ENCODE results near the gene GMCL1.
"Not testable (repeated sequence)": the region's sequence is repeated elsewhere in the genome, so short reads cannot be mapped to it uniquely, and the experiment has no call there.

GMCL1 gene

DNA sequence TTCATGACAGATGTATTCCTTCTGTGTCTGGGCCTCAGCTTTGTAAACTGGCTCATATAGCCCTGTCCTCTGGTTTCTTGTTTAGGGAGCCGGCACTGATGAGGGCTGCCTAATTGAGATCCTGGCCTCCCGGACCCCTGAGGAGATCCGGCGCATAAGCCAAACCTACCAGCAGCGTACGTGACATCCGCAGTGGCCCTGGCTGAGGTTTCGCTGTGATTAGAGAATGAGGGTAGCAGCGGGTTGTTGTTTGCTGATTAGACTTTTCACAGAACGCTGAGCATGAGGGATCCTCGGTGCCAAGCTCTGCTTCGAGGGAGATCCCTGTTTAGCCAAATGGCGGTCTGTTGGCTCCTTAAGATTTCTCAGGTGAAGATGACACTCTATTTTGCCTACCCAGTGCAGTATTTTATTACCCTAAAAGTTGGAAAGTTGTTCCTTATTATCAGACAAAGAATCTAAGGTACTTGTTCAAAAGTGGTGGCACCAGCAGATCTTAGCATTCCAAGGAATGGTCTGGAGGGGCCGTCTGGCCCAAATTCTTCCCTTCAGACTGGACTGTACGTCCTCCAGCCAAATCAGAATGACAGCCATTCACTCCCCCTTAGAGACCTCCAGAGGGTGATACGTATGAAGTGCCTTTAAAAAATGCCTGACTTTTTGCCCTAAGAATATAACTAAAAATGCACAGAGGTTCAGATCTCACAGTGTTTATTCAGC lies 21.5 kb upstream of the GMCL1 start:
- DNase-seq = no peak

DNA sequence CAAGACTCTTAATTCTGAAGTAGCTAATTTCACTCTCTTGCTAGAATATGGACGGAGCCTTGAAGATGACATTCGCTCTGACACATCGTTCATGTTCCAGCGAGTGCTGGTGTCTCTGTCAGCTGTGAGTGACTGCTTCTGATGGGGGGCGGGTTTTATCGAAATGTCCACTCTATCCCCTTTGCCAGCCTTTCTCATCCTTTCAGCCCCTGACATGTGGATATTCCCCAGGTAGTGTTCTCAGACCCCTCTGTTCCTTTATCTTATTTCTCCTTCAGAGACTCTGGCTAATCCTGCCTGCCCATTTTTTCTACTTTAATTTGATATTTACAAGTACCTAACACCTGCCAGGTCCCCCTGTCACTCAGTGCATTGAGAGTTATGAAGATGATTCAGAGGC lies 18.9 kb upstream of the GMCL1 start:
- DNase-seq = no peak

DNA sequence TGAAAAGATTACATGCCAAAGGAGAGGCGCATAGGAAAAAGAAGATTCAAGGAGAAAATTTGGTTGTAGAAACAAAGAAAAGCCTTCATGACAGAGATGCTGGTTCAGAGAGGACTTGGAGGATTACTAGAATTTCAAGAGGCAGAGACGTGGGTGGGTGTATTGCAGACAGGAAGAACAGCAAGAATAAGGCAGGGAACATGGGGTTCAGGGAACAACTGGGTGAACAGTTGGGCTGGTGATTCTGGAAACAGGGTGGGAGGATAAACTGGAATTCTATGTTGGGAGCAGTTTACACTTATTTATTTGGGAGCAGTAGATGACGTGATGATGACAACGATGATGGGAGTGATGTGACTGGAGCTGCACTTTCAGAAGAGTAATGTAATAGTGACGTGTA lies 18.4 kb upstream of the GMCL1 start:
- no peak for DNase-seq

DNA sequence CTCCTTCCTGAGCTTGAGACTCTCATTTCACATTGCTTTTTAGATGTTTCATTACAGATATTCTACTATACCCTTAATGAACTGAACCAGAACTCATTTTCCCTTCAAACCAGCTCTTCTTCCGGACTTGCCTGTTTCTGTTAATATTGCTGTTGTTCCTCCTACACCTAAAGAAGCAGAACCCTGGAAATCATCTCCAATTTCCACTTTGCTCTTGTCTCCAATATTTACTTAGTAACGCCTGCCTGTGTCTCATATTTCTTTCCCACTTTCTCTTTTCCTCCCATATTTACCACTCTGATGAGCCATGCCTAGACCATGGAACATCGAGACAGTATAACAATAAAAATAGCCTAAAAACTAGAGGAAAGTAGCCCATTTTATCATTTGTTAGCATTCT lies 17.9 kb upstream of the GMCL1 start:
- no peak for DNase-seq

DNA sequence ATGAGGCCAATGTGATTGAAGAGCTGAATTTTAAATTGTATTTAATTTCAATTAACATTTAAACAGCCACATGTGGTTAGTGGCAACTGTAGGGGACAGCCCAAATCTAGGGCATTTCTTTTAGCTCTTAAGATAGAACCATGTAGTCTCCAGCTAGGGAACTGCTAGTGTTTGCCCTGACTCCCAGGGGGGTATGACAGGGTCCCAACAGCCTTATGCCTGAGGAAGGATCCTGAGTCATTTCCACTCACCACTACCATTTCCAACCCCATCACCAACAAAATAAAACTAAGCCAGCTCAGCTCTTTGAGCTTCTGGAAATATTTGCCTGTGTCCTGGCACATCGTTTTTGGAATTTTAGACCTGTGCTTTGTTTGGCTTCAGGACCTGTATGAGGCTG lies 13.7 kb upstream of the GMCL1 start:
- no peak for DNase-seq

DNA sequence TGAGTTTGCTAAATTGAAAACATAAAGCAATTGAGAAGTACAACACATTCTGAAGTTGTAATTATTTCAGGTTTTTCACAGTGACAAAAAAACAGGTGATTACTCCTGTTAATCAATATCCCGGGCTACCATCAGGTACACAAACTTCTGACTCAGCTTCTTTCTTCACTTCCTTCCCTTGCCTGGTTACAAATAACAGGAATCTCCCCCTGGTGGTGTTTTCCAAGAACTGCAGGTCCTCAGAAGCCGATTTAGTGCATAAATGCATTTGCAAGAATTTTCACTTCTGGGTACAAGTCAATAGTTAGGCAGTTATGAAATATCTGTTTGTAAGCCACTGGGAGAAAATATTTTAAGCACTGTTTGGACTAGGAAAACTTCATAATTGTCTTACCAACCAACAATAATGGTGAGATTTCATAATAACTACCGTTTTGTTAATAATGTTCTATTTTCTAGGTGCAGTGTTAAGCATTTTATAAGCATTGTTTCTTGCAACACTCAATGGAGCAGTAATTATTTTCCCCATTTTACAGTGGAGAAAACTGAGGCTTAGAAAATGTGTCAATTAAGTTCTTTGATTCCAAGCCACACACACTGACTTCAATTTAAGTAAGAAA lies 12.4 kb upstream of the GMCL1 start:
- DNase-seq = peak; percentile 54

DNA sequence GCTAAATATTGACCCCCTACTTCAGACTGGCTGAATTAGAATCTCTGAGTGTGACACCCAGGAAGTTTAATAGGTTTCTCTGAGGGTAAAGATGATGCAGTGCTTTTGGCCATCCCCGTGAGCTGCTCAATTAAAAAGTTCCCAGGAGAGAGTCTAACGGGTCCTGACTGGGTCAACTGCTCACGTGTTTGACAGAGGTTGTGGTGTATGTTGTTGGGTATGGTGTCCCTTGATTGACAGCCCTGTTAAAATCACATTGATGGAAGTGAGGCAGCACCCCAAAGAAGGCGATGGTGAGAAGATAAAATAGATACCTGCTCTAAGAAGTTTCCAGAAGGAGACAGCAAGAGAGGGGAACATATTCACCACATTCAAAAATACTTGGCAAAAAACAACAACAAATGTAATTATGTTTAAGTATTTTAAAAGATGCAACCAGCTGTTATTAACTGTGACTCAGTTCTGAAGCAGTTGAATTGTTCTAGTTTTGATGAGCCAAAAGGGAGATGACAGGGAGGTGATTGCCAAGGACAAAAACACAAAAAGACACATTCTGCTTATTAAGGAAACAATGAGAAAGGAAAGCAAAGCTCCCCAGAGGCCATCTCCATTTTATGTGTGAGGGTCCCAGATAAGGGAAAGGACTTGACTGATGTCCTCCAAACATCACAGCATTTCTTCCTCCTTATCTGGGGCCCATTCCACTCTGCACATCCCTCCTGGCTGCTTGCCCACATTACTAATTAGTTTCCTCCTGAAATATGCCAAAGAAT lies 11.5 kb upstream of the GMCL1 start:
- no peak for DNase-seq

DNA sequence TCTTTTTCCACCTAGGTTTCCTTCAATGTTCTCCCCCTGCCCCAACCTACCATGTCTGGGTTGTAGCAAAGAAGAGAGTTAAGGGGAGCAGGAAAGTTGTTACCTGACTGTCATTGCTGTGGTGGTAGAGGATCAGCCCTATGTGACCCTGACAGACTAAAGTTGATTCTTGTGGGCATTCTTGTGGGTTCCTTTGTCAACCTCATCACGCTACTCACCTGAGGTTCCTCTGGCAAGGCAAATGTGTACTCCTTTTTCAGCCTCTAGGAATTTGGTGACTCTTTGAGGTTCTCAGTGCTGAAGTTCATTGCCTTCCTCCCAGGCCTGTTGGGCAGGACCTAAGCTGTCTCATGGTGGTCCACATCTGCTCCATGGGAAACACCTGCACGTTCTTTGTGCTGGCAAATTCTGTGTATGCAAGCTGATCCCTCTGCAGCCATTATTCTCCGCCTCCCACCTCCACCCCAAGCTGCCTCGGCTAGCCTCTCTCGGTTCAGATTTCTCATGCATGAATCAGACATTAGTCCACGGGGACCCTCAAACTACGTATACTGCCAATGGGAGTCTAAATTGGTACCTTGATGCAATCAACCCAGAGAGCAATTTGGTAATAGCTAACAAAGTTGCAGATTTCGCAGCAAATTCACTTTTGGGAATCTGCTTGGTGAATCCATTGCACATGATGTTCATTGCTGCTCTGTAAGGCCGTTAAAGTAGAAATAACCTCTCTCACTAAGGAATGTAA lies 1.5 kb upstream of the GMCL1 start:
- DNase-seq = no peak

DNA sequence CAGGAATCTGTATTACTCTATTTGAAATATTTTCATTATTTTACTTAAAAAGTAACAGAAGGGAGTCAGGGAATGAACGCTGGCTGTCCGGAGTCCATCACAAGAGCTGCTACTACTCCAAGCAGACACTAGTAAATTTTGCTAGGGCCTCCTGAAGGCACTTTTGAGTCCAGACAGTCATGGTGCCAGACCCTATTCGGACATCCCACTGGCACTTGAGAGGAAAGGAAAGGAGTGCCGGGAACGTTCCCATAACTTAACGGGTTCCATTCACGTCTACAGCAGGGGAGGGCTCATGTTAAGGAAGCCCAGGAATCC lies 563 bp upstream of the GMCL1 start:
- DNase-seq = no peak

DNA sequence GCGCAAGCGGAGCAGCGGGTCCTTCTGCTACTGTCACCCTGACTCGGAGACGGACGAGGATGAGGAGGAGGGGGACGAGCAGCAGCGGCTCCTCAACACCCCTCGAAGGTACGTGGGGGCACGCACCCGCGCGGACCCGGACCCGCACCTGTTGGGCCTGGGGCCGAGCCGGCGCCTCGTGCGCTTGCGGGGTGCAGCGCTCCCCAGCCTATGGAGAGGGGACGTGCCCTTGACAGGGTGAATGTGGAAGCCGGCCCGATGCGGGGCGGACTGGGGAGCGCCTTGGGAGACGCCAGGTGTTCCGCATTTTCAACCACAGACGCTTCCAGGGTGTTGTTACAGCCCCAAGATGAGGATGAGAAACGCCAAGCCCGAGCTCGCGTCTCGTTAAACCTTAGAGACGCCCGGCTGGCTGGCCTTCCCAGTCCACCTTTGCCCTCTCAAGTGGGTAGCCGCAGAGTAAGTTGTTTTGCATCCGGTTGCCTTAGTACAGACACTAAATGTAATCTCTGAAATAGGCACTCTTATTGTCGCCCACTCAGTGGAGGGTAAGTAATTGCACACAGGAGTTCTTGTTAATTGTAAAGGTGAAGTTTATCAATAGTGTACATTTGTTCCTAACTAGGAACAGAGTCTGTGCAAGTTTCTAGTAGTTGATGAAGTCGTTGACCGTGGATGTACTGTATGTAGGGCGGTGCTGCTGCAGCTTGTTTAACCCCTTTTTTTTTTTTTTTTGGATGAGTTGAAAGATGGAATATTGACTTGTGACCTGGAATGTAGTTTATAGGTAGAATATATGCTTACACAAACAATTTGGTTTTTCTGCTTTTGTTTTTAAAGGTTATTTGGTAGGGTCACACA lies 815 bp downstream of the GMCL1 start:
- DNase-seq = peak; percentile 26

DNA sequence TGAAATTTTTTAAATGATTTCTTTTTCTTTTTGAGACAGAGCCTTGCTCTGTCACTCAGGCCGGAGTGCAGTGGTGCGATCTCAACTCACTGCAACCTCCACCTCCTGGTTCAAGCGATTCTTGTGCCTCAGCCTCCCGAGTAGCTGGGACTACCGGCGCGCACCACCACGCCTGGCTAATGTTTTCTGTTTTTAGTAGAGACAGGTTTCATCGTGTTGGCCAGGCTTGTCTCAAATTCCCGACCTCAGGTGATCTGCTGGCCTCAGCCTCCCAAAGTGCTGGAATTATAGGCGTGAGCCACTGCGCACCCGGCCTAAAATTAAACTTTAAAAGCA lies 1.4 kb downstream of the GMCL1 start:
- DNase-seq = not testable (repeated sequence)

DNA sequence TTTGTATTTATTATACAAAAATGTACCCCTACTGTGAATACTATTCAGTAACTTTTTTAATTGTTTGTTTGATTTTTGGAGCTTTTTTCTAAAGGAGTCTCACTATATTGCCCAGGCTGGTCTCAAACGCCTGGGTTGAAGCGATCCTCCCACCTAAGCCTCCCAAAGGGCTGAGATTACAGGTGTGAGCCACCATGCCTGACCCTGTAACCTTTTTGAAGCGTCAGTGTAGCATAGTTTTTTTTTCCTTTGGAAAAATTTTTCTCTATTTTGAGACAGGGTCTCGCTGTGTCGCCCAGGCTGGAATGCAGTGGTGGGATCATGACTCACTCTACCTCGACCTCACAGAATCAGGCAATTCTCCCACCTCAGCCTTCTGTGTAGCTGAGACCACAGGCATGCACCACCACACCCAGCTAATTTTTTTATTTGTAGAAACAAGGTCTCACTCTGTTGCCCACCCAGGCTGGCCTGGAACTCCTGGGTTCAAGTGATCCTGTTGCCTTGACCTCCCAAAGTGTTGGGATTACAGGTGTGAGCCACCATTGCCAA lies 2.0 kb downstream of the GMCL1 start:
- no peak for DNase-seq

DNA sequence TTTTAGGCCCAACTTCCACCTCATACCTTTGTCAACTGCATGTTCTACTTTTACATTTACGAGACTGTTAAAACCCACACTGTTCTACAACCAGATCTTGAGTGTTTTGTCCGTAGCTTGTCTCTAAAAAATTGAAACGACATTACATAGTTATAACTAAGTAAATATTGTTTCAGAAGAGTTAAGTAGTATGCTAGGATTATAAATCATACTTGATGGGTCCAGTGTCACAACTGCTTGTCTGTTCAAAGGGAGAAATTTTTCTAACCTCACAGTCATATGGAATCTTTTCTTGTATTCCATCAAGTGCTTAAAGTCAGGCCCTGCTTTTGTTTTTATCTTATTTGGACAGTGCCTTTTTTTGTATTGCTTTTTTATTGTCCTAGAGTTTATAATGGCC lies 4.3 kb downstream of the GMCL1 start:
- DNase-seq = no peak

DNA sequence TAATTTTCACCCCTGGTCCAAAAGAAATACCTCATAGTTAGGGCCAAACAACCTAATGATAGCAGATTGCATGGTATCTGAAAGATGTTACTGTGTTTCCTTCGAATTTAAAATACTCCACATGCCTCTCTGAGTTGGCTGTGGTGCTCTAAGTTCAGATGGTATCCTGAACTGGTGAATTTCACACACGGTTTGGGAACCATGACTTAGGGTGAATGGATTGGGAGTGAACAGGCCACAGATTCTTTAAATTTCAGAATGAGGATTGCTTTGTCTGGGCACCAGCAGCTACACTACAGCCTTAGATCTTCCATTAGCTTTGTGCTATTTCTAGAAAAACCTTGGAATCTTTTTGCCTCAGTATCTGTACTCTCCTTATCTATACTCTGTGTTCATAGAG lies 6.2 kb downstream of the GMCL1 start:
- DNase-seq = no peak

DNA sequence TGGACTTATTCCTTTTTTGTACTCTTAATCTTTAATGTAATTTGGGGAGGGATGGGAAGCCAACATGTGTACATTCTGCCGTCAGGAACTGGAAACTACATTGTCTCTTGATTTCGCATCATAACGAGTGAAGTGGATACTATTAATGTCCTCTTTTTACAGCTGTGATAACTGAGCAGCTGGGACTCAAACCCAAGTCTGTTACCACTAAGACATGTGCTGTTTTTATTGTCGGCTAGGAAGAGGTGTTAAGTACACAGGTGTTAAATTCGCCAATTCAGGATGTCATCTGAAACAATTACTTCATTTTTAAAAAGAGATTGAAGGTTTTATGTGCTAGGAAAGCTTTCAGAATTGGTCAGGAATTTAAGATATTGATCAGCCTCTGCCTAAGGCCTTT lies 6.9 kb downstream of the GMCL1 start:
- no peak for DNase-seq

DNA sequence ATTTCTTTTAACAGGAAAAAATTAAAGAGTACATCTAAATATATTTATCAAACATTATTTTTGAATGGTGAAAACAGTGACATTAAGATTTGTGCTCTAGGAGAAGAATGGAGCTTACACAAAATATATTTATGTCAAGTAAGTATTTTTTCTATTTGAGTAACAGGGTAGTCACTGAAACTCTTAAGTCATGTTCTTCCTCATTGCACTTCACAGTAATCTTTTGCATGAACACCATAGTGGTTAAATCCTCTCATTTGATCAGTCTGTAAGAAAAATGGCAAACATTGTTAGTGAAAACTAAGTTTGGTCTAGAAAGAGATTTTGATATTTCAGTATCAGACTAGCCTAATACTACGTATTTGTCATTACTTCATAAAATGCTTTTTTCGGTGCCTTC lies 8.1 kb downstream of the GMCL1 start:
- no peak for DNase-seq

DNA sequence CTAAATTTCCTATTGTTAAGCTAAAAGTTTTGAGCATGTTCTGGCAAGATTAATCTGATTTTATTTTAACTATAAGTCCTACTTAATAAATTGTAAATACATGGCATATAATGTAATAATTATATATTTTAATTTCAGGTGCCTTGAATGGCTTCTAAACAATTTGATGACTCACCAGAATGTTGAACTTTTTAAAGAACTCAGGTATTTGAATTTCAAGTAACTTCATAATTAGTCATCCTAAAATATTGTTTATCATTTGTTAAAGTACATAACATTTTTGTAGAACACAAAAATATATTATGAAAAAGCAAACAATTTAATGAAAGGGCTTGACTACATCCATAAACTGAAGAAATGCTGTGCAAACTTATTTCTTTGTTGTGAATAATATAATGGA lies 14.5 kb downstream of the GMCL1 start:
- DNase-seq = no peak

DNA sequence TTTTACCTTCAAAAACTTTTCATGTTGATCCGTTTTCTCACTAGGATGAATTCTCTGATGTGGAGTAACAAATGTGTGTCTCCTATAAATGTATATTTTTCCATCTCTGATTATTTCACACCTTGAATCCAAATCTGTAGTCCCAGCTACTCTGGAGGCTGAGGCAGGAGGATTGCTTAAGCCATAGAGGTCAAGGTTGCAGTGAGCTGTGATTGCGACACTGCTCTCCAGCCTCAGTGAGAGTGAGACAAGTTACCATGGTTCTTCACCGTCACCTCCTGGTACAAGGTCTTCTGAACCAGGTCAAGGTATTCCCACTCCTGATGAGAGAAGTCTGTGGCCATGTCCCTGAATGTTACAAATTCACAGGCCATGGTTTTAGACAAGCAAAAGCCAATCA lies 15.1 kb downstream of the GMCL1 start:
- DNase-seq = no peak

DNA sequence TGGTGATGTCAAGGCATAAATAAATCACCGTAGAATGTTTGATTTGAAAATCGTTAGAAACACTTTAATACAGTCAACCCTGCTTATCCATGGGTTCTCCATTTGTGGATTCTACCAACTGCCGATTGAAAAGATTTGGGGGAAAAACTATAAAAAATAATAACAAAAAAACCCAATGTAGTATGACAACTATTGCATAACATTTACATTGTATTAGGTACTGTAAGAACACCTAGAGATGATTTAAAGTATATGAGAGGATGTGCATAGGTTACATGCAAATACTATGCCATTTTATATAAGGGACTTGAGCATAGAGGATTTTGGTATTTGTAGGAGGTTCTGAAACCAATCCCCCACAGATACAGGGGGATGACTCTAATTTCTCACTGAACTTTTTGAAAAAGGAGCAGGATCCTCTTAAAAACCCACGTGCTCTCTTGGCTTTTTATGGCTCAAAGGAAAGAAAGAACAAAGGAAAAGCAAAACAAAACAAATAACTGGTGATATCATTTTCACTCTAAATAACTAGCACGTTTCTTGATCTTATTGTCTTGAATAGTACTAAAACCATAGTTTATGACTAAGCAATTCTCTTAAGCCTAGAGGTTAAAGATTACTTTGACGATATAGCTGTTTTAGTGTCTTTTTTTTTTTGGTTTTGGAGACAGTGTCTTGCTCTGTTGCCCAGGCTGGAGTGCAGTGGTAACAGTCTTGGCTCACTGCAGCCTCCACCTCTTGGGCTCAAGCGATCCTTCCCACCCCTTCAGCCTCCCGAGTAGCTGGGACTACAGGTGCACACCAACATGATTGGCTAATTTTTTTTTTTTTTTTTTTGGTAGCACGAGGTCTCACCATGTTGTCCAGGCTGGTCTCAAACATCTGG lies 17.0 kb downstream of the GMCL1 start:
- DNase-seq = no peak

DNA sequence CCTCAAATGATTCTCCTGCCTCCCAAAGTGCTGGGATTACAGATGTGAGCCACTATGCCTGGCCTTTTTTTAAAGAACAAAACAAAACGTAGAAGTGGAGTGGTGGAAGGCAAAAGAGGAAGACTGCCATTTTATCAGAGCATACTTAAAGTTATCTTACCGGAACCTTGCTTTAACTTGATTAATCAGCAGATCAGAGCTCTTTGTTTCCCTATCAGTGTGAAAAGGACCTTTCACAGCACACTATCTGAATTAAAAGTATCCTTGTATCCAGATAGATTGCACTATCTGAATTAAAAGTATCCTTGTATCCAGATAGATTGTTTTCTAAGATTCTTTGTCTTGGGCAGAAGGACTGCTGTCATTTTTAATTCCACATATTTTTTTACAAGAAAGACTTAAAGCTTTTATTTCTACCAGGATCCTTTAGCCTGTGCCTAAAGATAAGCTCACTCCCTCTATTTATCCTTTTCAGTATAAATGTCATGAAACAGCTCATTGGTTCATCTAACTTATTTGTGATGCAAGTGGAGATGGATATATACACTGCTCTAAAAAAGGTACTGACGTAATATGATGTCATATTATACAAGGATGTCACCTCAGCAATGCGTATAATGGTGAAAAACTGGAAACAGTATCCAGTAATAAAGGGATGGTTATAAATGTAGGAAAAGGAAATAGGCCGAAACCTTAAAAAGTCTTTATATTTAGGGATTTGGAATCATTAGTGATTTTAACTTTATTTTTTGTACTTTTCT lies 17.8 kb downstream of the GMCL1 start:
- DNase-seq = no peak

Measured in T-helper 9 cell (primary cell).